T-helper 1 cell treated with Interleukin-12 subunit alpha and Interleukin-12 subunit beta and Interleukin-4 antibody, amounts not matched to agents 30 μg/mL and 1 μg/mL, for 36 hours (primary cell): ENCODE results near the gene PARD6A.
A peak's percentile ranks its signal among the peaks of the same experiment; 100 is the strongest.

Source experiments
- H3K27ac Mint-ChIP-seq: one replicate; pipeline ENCODE4 v1.8.0; 2021; ENCODE audit warnings: mild to moderate bottlenecking, mixed read lengths
- H3K27me3 Mint-ChIP-seq: one replicate; pipeline ENCODE4 v1.8.0; 2021; ENCODE audit warnings: low read depth, mixed read lengths
- H3K36me3 Mint-ChIP-seq: one replicate; pipeline ENCODE4 v1.8.0; 2021; ENCODE audit warnings: low read depth, mixed read lengths
- H3K4me1 Mint-ChIP-seq: one replicate; pipeline ENCODE4 v1.8.0; 2021; ENCODE audit warnings: low read depth, mixed read lengths
- H3K4me3 Mint-ChIP-seq: one replicate; pipeline ENCODE4 v1.8.0; 2021; ENCODE audit warnings: mild to moderate bottlenecking, moderate library complexity, mixed read lengths
- H3K9me3 Mint-ChIP-seq: one replicate; pipeline ENCODE4 v1.8.0; 2021; ENCODE audit warnings: mixed read lengths

PARD6A gene

DNA sequence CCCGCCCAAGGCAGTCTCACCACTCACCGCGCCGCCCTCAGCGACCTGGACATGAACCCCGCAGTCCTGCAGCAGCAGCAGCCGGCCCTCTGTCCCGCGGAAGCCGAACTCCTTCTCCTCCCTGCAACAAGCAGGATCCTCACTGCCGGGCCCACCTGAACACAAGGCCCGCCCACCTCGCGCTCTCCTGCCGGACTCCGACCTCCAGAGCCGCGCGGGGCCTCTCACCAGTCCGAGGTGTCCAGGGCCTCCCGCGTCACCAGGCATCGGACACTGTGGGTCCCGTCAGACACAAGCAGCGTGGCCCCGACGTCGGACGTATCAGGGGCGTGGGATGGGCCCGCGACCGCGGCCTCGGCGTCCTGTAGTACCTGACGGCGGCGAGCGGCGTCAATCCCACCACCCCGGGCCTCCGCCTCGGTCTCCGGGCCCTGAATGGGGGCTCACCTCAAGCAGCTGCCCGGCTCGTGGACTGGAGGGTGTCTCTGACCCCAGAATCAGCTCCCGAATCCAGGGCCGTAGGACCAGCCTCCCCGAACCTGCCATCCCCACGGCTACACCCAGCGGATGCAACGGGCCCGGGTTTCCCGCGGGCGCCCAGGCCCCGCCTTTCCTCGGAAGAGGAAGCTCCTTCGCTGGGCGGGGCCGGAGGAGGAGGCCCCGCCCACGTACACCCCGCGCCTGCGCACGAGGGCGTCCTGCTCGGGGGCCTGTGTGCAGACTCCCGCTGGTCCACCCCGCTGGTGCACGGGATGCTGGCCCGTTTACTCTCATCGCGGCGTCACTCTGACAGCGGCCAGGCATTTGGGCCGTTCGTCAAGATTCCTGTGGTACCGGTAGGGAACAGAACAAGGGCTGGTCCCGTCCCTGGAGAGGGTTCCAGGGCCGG is 841 bp upstream of the PARD6A start, which contains the start of gene ACD:
TSS of gene ACD (minus strand) at position 586 of the 889 bp plus-strand sequence. CDS start at position 546, 40 bp downstream.
- Mint-ChIP-seq H3K36me3 (peaks cover 11% of the 10 kb centered on the region), H3K4me1 (peaks cover 19% of the 10 kb centered on the region), H3K9me3 (no peaks in the 10 kb centered on the region), H3K27me3 (no peaks in the 10 kb centered on the region), H3K27ac (peak within 1 kb of the TSS; percentile 99), H3K4me3 (peak within 1 kb of the TSS; percentile 94)

DNA sequence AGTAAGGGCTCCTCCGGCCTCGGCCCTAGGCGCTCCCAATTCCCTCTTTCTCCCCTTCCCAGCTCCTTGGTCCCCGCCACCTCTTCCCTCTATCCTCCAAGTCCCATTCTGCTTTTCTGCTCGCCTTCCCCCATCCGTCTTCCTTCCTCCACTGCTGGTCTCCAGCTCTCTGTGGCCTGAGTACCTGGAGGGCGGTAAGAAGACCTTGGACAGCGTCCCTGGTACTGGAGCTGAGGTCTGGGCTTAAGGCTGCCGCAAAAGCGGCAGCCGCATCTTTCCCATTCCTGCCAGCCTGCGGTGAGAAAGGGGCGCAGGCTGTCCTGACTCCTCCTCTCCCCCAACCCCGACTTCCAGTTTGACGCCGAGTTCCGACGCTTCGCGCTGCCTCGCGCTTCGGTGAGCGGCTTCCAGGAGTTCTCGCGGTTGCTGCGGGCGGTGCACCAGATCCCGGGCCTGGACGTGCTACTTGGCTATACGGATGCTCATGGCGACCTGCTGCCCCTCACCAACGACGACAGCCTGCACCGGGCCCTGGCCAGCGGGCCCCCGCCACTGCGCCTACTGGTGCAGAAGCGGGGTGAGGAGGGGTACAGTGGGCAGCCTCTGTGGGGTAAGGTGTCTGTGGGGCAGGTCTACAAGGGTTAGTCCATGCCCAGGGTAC is 471 bp downstream of the PARD6A start:
- Mint-ChIP-seq H3K4me1 (peaks cover 18% of the 10 kb centered on the region), H3K36me3 (peaks cover 5% of the 10 kb centered on the region), H3K4me3 (peak overlapping the region; percentile 92), H3K27ac (peak overlapping the region; percentile 90), H3K27me3 (no peaks in the 10 kb centered on the region), H3K9me3 (no peaks in the 10 kb centered on the region)

DNA sequence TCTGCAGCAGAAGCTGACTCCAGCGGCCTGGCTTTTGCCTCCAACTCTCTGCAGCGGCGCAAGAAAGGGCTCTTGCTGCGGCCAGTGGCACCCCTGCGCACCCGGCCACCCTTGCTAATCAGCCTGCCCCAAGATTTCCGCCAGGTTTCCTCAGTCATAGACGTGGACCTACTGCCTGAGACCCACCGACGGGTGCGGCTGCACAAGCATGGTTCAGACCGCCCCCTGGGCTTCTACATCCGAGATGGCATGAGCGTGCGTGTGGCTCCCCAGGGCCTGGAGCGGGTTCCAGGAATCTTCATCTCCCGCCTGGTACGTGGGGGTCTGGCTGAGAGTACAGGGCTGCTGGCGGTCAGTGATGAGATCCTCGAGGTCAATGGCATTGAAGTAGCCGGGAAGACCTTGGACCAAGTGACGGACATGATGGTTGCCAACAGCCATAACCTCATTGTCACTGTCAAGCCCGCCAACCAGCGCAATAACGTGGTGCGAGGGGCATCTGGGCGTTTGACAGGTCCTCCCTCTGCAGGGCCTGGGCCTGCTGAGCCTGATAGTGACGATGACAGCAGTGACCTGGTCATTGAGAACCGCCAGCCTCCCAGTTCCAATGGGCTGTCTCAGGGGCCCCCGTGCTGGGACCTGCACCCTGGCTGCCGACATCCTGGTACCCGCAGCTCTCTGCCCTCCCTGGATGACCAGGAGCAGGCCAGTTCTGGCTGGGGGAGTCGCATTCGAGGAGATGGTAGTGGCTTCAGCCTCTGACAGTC is 1.3 kb downstream of the PARD6A start:
- Mint-ChIP-seq H3K4me1 (peaks cover 21% of the 10 kb centered on the region), H3K27me3 (no peaks in the 10 kb centered on the region), H3K9me3 (no peaks in the 10 kb centered on the region), H3K36me3 (peaks cover 5% of the 10 kb centered on the region), H3K4me3 (peak overlapping the region; percentile 46), H3K27ac (no peak overlapping the region)

DNA sequence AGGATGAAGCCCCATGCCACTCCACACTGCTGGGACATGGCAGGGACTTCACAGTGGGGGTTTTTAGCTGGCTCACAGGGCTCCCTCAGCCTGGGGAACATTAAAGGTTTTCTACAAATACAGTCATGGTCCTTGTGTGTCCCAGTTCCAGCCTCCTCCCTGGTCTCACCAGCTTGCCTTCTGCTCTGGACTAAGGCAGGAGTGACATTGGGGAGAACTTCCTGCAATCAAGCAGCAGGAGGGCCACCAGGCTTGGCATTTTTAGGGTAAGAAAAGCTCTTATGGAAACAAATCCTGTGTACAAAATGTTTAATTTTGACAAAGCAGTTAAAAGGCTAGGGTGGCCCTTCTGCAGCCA is 1.9 kb downstream of the PARD6A start:
- no peaks in the 10 kb centered on the region for H3K9me3 Mint-ChIP-seq
- H3K27ac Mint-ChIP-seq, result no peak overlapping the region
- no peak overlapping the region for H3K4me3 Mint-ChIP-seq
- no peaks in the 10 kb centered on the region for H3K27me3 Mint-ChIP-seq
- H3K36me3 Mint-ChIP-seq, result peaks cover 5% of the 10 kb centered on the region
- peaks cover 25% of the 10 kb centered on the region for H3K4me1 Mint-ChIP-seq

DNA sequence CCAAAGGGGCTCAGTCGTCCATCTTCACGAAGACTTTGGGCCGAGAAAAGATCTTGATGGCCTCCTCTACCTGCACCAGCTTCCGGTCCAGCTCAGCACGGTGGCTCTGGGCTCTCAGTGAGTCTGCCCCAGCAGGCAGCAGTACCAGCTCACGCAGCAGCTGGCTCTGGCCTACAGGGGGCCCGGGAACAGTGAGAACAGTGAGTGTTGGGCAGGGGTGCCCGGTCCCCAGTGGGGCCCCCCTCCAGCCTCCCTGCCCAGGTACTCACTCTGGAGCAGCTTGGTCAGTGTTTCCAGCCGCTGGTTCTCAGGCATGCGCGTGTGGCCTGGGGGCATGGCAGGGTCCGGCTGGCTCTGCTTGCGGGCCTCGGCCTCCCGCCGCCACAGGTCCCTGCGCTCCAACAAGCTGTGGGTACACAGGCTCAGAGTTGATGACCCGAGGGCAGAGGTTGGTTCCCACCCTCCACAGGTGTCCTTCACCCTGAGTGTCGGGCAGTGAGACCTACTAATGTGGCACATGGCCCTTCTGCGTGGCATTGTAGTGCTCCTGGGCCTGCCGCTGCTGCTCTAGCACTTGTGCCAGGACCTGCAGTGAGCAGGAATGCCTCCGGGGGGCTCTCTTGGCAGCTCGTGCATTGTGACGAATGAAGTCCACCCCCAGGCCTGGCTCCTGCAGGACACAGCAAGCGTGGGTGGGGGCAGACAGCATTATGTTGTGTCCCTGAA is 2.6 kb downstream of the PARD6A start:
- Mint-ChIP-seq H3K27me3 (no peaks in the 10 kb centered on the region), H3K9me3 (no peaks in the 10 kb centered on the region), H3K27ac (no peak overlapping the region), H3K36me3 (peaks cover 2% of the 10 kb centered on the region), H3K4me3 (no peak overlapping the region), H3K4me1 (peaks cover 25% of the 10 kb centered on the region)

DNA sequence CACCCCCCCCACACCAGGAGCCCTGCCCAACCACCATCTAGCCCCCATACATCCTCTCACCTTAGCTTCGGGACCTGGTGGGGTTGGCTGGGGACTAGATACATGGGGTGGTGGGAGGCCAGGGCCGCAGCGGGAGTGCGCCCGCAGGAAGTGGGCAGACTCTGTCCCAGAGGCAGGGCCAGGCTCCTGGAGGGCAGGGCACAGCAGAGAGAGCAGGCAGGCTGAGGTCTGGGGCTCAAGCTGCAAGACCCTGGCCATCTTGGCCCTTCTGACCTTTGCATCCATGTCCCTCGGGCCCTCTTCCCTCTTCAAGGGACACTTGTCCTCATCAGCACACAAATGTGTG is 3.1 kb downstream of the PARD6A start:
- H3K4me3 Mint-ChIP-seq, result no peak overlapping the region
- peaks cover 2% of the 10 kb centered on the region for H3K36me3 Mint-ChIP-seq
- no peaks in the 10 kb centered on the region for H3K27me3 Mint-ChIP-seq
- H3K27ac Mint-ChIP-seq, result no peak overlapping the region
- H3K9me3 Mint-ChIP-seq, result no peaks in the 10 kb centered on the region
- H3K4me1 Mint-ChIP-seq, result peaks cover 22% of the 10 kb centered on the region

DNA sequence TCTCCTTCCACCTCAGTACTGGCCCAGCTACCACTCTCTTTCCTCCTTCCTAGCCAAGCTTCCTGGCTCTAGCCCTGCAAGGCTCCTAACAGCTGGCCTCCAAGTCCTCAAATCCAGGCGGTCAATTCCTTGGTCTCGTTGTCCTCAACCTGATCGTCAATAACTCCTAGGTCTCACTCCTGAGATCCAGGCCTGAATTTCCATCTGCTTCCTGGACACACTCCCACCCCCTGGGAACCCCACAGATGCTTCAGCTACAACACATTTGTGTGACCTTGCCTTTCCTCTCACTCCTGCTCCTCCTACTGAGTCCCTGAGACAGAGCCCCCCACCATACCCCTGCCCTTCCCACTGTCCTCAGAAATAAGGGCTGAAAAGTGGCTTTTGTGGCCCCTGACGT is 3.5 kb downstream of the PARD6A start:
- H3K9me3 Mint-ChIP-seq, result no peaks in the 10 kb centered on the region
- H3K27ac Mint-ChIP-seq, result no peak overlapping the region
- peaks cover 18% of the 10 kb centered on the region for H3K4me1 Mint-ChIP-seq
- no peaks in the 10 kb centered on the region for H3K27me3 Mint-ChIP-seq
- peaks cover 2% of the 10 kb centered on the region for H3K36me3 Mint-ChIP-seq
- H3K4me3 Mint-ChIP-seq, result peak overlapping the region; percentile 42

DNA sequence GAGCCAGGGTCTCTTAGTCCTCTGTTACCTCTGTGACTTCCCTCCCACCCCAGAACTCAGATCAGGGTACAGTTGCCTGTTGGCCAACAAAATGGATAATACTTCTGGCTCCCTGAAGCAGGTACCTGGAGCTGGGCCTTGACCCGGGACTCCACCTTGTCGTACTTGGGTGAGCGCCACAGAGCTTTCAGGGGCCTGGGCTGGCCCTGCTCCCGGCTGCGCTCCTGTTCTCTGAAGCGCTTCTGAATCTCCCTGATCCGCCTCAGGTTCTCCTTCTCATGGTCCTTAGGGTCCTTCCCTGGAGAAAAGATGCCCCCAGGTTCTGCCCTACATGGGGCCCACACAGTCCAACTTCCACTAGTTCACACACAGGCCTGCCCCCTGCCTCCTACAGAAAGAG is 4.1 kb downstream of the PARD6A start:
- Mint-ChIP-seq H3K4me3 (peak overlapping the region; percentile 42), H3K4me1 (peaks cover 20% of the 10 kb centered on the region), H3K27me3 (no peaks in the 10 kb centered on the region), H3K27ac (no peak overlapping the region), H3K36me3 (peaks cover 2% of the 10 kb centered on the region), H3K9me3 (no peaks in the 10 kb centered on the region)

DNA sequence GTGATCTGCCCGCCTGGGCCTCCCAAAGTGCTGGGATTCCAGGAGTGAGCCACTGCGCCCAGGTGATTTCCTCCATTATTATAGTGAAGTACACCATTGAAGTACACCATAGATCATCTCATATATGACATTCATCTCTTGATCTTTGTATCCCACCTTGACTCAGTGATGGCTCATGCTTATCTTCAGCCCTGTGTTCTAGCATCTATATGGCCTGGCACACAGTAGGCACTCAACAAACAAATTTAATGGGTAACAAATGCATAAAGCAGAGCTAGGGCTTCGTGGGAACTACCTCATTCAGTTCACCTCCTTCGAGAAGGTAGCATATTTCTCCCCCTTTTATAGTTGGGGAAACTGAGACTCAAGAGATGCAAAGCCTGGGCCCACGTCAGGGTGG is 4.8 kb downstream of the PARD6A start:
- Mint-ChIP-seq H3K36me3 (peaks cover 2% of the 10 kb centered on the region), H3K27me3 (no peaks in the 10 kb centered on the region), H3K4me3 (peak overlapping the region; percentile 71), H3K9me3 (no peaks in the 10 kb centered on the region), H3K27ac (peak overlapping the region; percentile 9), H3K4me1 (peaks cover 20% of the 10 kb centered on the region)

DNA sequence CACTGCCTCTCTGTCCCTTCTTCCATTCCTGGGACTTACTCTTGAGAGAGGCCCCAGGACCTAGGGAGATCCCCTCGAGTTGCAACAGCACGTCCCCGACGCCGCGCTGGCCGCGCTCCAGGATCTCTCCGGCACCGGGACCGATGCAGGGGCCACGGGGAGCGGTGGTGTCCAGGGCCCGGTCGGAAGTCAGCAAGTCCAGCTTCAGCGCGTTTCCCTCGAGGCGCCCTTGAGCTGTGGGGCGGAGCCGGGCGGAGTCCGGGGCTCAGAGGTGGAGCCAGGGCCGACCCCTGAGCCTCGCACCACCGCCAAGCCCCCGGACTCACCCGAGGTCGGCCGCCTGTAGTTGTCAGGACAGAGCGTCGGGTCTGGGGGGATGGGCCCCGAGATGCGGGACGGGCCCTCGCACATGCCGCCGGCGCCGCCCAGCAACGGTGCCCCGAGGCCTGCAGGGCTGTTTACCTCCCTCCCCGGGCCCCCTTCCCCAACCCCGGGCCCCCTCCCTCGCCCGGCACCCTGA is 5.3 kb downstream of the PARD6A start:
- Mint-ChIP-seq H3K36me3 (peaks cover 2% of the 10 kb centered on the region), H3K9me3 (no peaks in the 10 kb centered on the region), H3K27me3 (no peaks in the 10 kb centered on the region), H3K4me1 (peaks cover 19% of the 10 kb centered on the region), H3K27ac (no peak overlapping the region), H3K4me3 (peak overlapping the region; percentile 71)

DNA sequence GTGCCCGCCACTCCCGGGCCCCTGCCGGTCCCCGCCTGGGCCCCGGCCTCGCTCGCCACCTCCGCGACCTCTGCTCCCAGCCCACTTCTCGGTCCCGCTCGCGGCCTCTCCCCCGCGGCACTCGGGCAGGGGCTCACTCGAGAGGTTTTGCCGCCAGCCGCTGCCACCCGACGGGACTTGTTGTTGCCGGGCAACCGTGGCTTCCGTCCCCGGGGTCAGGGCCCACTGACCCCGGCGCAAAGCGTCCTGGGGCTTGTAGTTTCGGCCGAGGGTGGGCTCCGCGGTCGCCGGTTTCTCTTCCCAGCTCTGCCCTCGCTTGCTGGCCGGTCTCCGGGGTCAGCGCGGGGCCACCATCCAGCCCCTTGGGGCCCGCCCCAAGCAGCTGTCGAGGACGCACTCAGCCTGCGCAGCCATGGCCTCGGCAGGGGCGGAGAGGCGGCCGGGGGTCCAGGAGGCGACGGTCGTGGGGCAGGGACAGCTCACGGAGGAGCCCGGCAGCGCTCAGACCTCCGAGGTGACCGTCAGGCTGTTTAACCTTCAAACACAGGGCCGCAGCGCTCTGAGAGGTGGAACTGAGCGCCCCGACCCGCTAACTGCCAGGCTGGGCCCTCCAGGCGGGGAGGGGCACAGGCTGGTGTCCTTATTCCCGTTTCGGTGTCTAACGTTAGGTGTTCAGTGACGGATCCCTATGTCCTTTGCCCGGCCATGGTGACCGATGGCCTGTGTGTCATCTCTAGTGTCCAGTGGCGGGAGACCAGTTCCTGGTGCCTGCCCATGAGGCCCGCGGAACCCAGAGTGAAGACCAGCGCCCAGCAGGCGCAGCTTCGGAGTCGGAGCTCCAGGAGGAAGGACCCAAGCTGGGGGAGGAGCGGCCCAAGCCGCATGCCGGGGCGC is 6.0 kb downstream of the PARD6A start, which contains the start of the genes C16orf86 and ENKD1:
TSS of gene C16orf86 (plus strand) at position 256 of the 894 bp plus-strand sequence. CDS start at position 413, 157 bp downstream.
TSS of gene ENKD1 (minus strand) at position 192 of the 894 bp plus-strand sequence. CDS start 308 bp downstream, outside the sequence.
- Mint-ChIP-seq H3K9me3 (no peaks in the 10 kb centered on the region), H3K4me1 (peaks cover 14% of the 10 kb centered on the region), H3K27me3 (no peaks in the 10 kb centered on the region), H3K4me3 (peak within 1 kb of the TSS; percentile 86), H3K36me3 (peaks cover 2% of the 10 kb centered on the region), H3K27ac (peak within 1 kb of the TSS; percentile 69)

DNA sequence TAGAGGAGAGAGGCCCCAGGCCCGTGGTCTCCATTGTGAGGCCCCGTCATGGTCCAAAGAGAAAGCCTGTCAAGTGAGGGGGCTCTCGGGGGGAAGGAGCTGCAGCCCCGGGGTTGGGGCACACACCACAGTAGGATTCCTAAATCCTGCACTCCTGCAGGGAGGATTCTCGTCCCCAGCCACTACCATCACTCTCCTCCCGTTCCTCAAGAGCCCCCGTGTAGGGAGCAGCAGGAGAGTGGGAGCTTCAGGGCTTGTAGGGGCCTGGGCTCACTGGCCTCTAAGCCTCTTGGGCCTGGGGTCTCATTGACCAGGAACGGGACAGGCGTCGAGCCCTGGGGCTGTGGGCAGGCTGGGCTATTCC is 6.7 kb downstream of the PARD6A start:
- Mint-ChIP-seq H3K36me3 (peaks cover 2% of the 10 kb centered on the region), H3K4me1 (peaks cover 15% of the 10 kb centered on the region), H3K4me3 (peak overlapping the region; percentile 86), H3K9me3 (no peaks in the 10 kb centered on the region), H3K27me3 (no peaks in the 10 kb centered on the region), H3K27ac (no peak overlapping the region)

DNA sequence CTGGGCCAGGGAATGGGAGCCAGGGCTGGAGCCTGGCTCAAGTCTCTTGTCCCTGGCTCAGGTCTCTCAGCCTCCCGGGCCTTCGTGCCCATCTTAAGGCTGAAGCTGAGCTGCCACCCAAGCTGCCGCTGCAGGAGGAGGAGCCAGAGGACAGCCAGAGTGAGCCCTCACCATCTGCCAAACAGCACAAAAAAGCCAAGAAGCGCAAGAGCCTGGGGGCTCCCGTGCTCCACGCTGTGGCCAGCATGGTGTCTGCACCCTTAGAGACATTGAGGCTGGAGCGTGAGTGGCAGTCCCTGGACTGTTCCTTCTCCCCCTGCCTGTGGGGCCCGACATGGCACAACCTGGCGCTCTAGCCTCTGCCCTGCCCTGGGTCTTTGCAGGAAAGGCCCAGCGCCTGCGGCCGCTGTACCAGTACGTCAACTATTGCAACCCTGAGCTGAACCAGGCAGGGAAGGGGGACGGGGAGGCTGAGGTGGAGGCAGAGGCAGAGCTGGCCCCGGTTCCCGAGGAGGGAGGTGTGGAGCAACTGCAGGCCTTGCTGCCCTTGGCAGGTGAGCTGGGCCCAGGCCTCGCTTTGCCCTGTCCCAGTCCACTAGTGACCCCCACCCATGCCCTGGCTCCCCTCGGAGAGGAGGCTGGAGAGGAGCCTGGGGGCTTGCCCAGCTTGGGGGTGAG is 7.2 kb downstream of the PARD6A start:
- peaks cover 19% of the 10 kb centered on the region for H3K4me1 Mint-ChIP-seq
- H3K4me3 Mint-ChIP-seq, result no peak overlapping the region
- no peaks in the 10 kb centered on the region for H3K9me3 Mint-ChIP-seq
- no peaks in the 10 kb centered on the region for H3K27me3 Mint-ChIP-seq
- H3K27ac Mint-ChIP-seq, result no peak overlapping the region
- peaks cover 2% of the 10 kb centered on the region for H3K36me3 Mint-ChIP-seq
